Dermis blood vessel endothelial cell (primary cell): ENCODE results near the gene BTBD6. TPM values are rescaled to one million over a fixed set of nuclear protein-coding genes. Genes with fewer than 3 reads are reported as not detected.

Experiments used
- DNase-seq: peaks from one replicate; pipeline ENCODE4 v3.0.0; 2010
- total RNA-seq: library from RNA; depleted of rRNA; stranded (reverse); fragments of >200 nt; gene quantifications from 2 replicates; pipeline ENCODE4 v1.2.3, GENCODE V29; 2014

The BTBD6 gene
- total RNA-seq, 1 donor from 2014 or later, result 68.1 TPM

DNA sequence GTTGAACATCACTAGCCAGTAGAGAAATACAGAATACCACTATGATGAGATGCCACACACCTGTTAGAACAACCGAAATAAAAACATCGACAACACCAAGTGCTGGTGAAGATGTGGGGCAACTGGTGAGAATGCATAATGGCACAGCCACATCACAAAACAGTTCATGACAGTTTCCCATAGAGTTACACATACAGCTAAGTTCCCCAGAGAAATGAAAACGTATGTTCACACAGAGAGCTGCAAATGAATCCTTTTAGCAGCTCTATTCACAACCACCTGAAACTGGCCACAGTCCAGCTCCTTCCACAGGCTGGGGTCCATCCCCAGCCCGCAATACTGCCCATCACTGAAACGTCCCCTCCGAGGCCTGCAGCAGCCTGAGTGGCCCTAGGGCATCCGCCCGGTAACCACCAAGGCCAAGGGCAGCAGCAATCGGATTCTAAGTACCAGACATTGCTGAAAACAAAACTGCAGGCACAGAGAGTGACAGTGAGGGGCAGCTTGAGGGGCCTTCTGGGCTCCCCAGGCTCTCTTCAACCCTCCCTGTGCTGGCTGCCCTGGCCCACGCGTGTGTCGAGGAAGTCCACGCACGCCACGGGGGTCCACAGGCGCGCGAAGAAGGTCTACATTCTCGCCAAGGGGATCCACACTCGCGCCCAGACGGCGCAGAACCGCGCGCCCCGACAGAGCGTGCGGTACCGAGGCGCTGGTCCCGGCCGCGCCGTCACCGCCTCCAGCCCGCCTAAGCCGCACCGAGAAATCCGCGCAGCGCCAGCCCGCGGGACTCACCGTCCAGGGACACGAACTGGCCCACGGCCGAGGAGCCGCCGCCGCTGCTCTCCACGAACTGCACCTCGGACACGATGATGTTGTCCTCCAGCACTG lies 51.6 kb downstream of the BTBD6 start:
- no peak for DNase-seq

Other genes with a start within 250 kb of the BTBD6 start
- gene CDCA4, start 227.4 kb upstream of the BTBD6 start, total RNA-seq, result 29.8 and 41.1 TPM in 2 replicates
- 0.09 and 0.85 TPM in 2 replicates for gene GPR132, start 183.1 kb upstream of the BTBD6 start, total RNA-seq
- 72.5 and 76.1 TPM in 2 replicates for gene JAG2, start 79.8 kb upstream of the BTBD6 start, total RNA-seq
- 38.7 and 77.4 TPM in 2 replicates for gene NUDT14, start 67.2 kb upstream of the BTBD6 start, total RNA-seq
- 56.5 and 71.5 TPM in 2 replicates for gene BRF1, start 52.5 kb downstream of the BTBD6 start, total RNA-seq
- 63.6 and 74.0 TPM in 2 replicates for gene PACS2, start 66.2 kb downstream of the BTBD6 start, total RNA-seq
- 0.05 and 0.17 TPM in 2 replicates for gene TEX22, start 150.0 kb downstream of the BTBD6 start, total RNA-seq
- gene MTA1, start 171.3 kb downstream of the BTBD6 start, total RNA-seq, result 43.4 and 55.5 TPM in 2 replicates
- gene CRIP2, start 226.3 kb downstream of the BTBD6 start, total RNA-seq, result 265 and 324 TPM in 2 replicates
- gene CRIP1, start 238.4 kb downstream of the BTBD6 start, total RNA-seq, result 0.42 and 0.68 TPM in 2 replicates
- gene TEDC1, start 242.7 kb downstream of the BTBD6 start, total RNA-seq, result 9.7 and 18.0 TPM in 2 replicates